Measurements from ENCODE around the gene EPB41L4B. TPM values are rescaled to one million over a fixed set of nuclear protein-coding genes. Genes with fewer than 3 reads are reported as not detected.
"Not testable (repeated sequence)": the region's sequence is repeated elsewhere in the genome, so short reads cannot be mapped to it uniquely, and the experiment has no call there.

Gene EPB41L4B
- total RNA-seq (2022) (20.2 and 23.7 TPM in 2 replicates), Bru-seq, nascent RNA (percentile 64 among the genes with signal in this experiment), BruChase-seq, experiment 1, labeled RNA remaining after a 6-hour chase (percentile 66 among the genes with signal in this experiment), BruChase-seq, experiment 2, labeled RNA remaining after a 2-hour chase (percentile 68 among the genes with signal in this experiment)
- long read RNA-seq, full-length matches to known transcripts: 79 of 94 reads
- long read RNA-seq, partial matches to known transcripts: 4 of 94 reads
- long read RNA-seq, other reads (novel, unspliced or antisense): 11 of 94 reads

DNA sequence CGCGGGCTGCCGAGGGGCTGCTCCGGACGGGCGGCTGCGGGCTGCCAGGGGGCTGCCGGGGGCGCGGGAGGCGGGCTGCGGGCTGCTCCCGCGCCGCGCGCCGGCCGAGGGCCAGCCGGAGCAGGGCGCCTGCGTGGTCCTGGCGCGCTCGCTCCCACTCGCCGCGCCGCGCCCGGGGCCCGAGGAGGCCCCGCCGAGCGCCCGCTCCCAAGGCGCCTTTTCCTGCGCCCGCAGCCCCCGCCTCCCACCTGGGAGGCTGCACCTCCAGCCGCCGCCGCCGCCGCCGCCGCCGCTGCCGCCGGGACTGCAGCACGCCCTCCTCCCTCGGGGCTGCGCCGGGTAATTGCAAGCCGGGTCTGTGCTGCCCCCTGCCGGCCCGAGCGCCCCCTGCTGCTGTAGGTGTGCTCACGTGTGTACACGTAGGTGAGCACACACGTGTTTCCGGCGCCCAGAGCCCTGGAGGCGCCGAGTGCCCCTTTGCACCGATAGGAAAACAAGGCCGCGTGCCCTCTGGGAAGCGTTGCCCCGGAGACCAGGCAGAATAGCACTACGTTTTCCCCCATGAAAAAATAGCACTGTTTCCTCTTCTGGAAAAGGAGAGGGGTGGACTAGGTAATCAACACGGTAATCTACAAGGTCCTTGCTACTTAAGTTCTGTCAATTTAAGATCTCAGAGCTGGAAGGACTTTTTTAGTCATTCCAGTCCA lies at the start of gene EPB41L4B:
EPB41L4B (minus strand) TSS at position 318 of the 707 bp plus-strand sequence. CDS start 613 bp downstream, outside the sequence.
- no TSS peak for BruUV-seq (replicated peaks)
- ChIA-PET POLR2A (interaction anchor here (0.6 to 1.2 kb wide), 3 partner anchors 12 to 222 kb away, joined by 3 read pairs; no protein-coding TSS in a partner anchor), CTCF (interaction anchor here (0.6 to 1.9 kb wide), 16 partner anchors 10 to 175 kb away, joined by 3 to 11 read pairs (median 4); no protein-coding TSS in a partner anchor)
- Mint-ChIP-seq H3K4me3 (ENCODE audit: unreplicated experiment) (peak within 1 kb of the TSS; percentile 84), H3K9me3 (ENCODE audit: unreplicated experiment) (no peaks in the 10 kb centered on the region), H3K36me3 (ENCODE audit: insufficient read depth, unreplicated experiment) (peaks cover 3% of the 10 kb centered on the region), H3K27me3 (ENCODE audit: insufficient read depth, unreplicated experiment) (no peaks in the 10 kb centered on the region), H3K27ac (ENCODE audit: low read depth, unreplicated experiment) (peak within 1 kb of the TSS; percentile 67), H3K4me1 (ENCODE audit: insufficient read depth, unreplicated experiment) (peaks cover 41% of the 10 kb centered on the region)
- intact Hi-C loops (cut with micrococcal nuclease): loop anchor here (1.0 to 10.0 kb wide), 8 partner anchors 77 to 846 kb away; partner anchors contain the start of genes ABITRAM, ACTL7B and ELP1
- TF ChIP-seq, protein P1, sequence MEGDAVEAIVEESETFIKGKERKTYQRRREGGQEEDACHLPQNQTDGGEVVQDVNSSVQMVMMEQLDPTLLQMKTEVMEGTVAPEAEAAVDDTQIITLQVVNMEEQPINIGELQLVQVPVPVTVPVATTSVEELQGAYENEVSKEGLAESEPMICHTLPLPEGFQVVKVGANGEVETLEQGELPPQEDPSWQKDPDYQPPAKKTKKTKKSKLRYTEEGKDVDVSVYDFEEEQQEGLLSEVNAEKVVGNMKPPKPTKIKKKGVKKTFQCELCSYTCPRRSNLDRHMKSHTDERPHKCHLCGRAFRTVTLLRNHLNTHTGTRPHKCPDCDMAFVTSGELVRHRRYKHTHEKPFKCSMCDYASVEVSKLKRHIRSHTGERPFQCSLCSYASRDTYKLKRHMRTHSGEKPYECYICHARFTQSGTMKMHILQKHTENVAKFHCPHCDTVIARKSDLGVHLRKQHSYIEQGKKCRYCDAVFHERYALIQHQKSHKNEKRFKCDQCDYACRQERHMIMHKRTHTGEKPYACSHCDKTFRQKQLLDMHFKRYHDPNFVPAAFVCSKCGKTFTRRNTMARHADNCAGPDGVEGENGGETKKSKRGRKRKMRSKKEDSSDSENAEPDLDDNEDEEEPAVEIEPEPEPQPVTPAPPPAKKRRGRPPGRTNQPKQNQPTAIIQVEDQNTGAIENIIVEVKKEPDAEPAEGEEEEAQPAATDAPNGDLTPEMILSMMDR (IDR thresholded peaks at IDR 0.05; ENCODE audit: unreplicated experiment): peak; percentile 96
- DNase-seq (ENCODE audit: unreplicated experiment): peak; percentile 88

DNA sequence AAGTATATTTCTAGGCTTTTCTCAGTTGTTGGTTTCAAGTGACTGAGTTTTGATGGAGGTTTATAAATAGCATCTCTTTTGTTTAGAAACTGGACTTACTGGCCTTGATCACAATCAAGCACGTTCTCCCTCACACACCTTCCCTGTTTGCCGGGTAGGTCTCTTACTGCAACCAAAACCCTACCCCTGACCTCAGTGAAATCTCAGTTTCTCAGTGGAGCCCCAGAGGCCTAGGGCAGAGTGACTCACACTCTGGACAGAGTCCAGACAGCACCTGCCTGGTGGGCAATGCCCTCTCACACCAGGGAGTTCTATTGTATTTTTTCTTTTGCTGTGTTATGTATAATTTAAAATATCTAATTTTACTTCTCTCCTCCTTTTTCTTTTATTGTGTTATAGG lies 48.4 kb upstream of the EPB41L4B start:
- DNase-seq (ENCODE audit: unreplicated experiment): peak; percentile 64
- H3K27ac Mint-ChIP-seq (ENCODE audit: low read depth, unreplicated experiment): no peak overlapping the region
- POLR2A ChIA-PET: no interaction called here

DNA sequence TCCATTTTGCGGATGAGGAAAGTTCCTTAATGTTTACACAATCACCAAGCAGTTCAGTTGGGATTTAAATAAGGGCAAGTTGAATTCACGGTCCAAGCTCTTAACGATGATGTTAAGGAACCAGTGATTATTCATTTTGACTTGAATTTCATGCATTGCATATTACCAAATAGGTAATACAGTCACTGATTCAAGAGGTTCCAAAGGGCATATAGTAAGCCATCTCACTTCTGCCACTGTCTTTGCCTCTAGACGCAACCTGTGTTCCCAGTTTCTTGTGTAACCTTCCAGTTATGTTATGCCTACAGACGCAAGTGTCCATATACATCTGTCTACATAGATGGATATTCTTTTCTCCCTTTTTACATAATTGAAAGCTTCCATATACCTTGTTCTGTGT lies 39.9 kb upstream of the EPB41L4B start:
- POLR2A ChIA-PET: interaction anchor here (0.6 kb wide), 1 partner anchor 519 kb away, joined by 4 read pairs; no protein-coding TSS in a partner anchor
- no peak for DNase-seq (ENCODE audit: unreplicated experiment)

More for the DNA sequence above, 48.4 kb upstream of the EPB41L4B start:
- Mint-ChIP-seq H3K4me3 (ENCODE audit: unreplicated experiment) (no peak overlapping the region), H3K4me1 (ENCODE audit: insufficient read depth, unreplicated experiment) (peaks cover 6% of the 10 kb centered on the region), H3K36me3 (ENCODE audit: insufficient read depth, unreplicated experiment) (no peaks in the 10 kb centered on the region), H3K9me3 (ENCODE audit: unreplicated experiment) (peaks cover 8% of the 10 kb centered on the region), H3K27me3 (ENCODE audit: insufficient read depth, unreplicated experiment) (no peaks in the 10 kb centered on the region)
- TF ChIP-seq, protein P1 (IDR thresholded peaks at IDR 0.05; ENCODE audit: unreplicated experiment): no peak
- BruUV-seq (replicated peaks): no TSS peak
- intact Hi-C loops (cut with micrococcal nuclease): no loop called here
- CTCF ChIA-PET: interaction anchor here (1.6 kb wide), 1 partner anchor 23 kb away, joined by 4 read pairs; no protein-coding TSS in a partner anchor

DNA sequence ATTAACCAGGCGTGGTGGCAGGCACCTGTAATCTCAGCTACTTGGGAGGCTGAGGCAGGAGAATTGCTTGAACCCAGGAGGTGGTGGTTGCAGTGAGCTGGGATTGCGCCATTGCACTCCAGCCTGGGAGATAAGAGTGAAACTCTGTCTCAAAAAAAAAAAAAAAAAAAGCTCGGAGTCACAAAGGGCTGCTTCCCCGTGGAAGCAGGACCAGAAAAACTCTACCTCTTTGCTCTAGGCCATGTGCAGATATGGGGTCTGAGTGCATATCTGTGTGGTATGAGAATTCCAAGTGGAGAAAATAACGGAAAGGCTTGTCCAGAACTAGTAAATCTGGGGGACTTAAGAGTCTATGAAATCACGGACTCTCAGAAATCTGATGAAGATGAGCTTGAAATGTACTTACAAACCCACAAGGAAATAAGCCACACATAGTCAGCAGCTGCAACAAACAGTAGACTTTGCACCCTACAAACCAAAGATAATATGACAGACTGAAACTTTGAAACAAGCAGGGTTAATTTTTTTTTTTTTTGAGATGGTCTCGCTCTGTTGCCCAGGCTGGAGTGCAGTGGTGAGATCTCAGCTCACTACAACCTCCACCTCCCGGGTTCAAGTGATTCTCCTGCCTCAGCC lies 38.2 kb upstream of the EPB41L4B start:
- intact Hi-C loops (cut with micrococcal nuclease); BruUV-seq (replicated peaks): not testable (repeated sequence)
- CTCF ChIA-PET: interaction anchor here (0.6 to 2.0 kb wide), 3 partner anchors 13 to 731 kb away, joined by 3 to 7 read pairs (median 4); no protein-coding TSS in a partner anchor

More for the DNA sequence above, 39.9 kb upstream of the EPB41L4B start:
- intact Hi-C loops (cut with micrococcal nuclease): no loop called here
- BruUV-seq (replicated peaks): no TSS peak
- CTCF ChIA-PET: interaction anchor here (2.0 kb wide), 1 partner anchor 15 kb away, joined by 7 read pairs; no protein-coding TSS in a partner anchor
- no peak overlapping the region for H3K27ac Mint-ChIP-seq (ENCODE audit: low read depth, unreplicated experiment)
- H3K4me3 Mint-ChIP-seq (ENCODE audit: unreplicated experiment): no peak overlapping the region
- no peaks in the 10 kb centered on the region for H3K36me3 Mint-ChIP-seq (ENCODE audit: insufficient read depth, unreplicated experiment)
- H3K27me3 Mint-ChIP-seq (ENCODE audit: insufficient read depth, unreplicated experiment): no peaks in the 10 kb centered on the region
- no peaks in the 10 kb centered on the region for H3K4me1 Mint-ChIP-seq (ENCODE audit: insufficient read depth, unreplicated experiment)
- TF ChIP-seq, protein P1 (IDR thresholded peaks at IDR 0.05; ENCODE audit: unreplicated experiment): no peak
- H3K9me3 Mint-ChIP-seq (ENCODE audit: unreplicated experiment): no peaks in the 10 kb centered on the region

More for the DNA sequence above, 38.2 kb upstream of the EPB41L4B start:
- POLR2A ChIA-PET: interaction anchor here (1.5 kb wide), 1 partner anchor 8 kb away, joined by 3 read pairs; no protein-coding TSS in a partner anchor
- H3K9me3 Mint-ChIP-seq (ENCODE audit: unreplicated experiment); H3K4me3 Mint-ChIP-seq (ENCODE audit: unreplicated experiment); H3K27me3 Mint-ChIP-seq (ENCODE audit: insufficient read depth, unreplicated experiment); H3K36me3 Mint-ChIP-seq (ENCODE audit: insufficient read depth, unreplicated experiment); H3K4me1 Mint-ChIP-seq (ENCODE audit: insufficient read depth, unreplicated experiment); H3K27ac Mint-ChIP-seq (ENCODE audit: low read depth, unreplicated experiment); DNase-seq (ENCODE audit: unreplicated experiment): not testable (repeated sequence)

All from MCF 10A (cell line).